Testis (tissue), 2 donors: ENCODE results near the gene IFT57.

Experiments used
- CTCF ChIP-seq, 3 experiments: fragments of 450-650 bp in 2 of 3; fragments of 200-600 bp in 1 of 3; sonication (generic) in 1 of 3; IDR thresholded peaks; one replicate each; pipeline ENCODE4 v1.5.1; 2016 to 2019; ENCODE audit warnings: antibody characterized with exemption in 3 of 3, mild to moderate bottlenecking in 2 of 3, moderate library complexity in 1 of 3
- POLR2A ChIP-seq: fragments of 450-650 bp; IDR thresholded peaks from one replicate; pipeline ENCODE4 v1.6.1; 2017; ENCODE audit warnings: antibody characterized with exemption, mild to moderate bottlenecking, moderate library complexity

DNA sequence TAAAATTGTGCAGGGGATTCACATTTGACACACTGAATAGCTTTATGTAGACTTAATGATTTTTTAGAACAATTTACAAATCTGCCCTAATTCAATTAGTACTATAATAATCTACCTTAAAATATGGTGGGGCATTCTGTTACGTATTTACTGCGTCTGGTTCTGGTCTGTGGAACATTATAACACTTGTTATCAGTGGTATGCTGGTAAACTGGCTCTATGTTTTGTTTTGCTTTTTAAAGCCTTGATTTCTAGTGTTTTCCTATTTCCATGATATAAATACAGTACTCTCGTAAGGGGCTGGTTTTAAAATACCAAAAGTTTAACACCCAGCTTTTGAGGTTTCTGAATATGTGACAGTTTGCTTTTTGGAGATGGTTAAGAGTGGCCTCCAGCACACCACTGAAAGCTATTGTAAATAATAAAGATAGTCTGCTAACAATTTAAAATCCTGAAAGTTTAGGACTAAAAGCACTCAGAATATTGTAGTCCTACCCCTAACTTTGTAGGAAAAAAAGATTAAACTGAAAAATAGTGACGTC is 65.8 kb downstream of the IFT57 start:
- TF ChIP-seq POLR2A (no peak), CTCF (IDR thresholded peaks at IDR 0.05) (no peak)
